ENCODE measurements around the gene PPM1D. TPM values are rescaled to one million over a fixed set of nuclear protein-coding genes. Genes with fewer than 3 reads are reported as not detected.

PPM1D gene
- total and polyA plus RNA-seq, 2 of the 13 experiments (the other 11 are each of a cell fraction or from before 2014, with no cell fraction given): 8.0 to 26.2 TPM

DNA sequence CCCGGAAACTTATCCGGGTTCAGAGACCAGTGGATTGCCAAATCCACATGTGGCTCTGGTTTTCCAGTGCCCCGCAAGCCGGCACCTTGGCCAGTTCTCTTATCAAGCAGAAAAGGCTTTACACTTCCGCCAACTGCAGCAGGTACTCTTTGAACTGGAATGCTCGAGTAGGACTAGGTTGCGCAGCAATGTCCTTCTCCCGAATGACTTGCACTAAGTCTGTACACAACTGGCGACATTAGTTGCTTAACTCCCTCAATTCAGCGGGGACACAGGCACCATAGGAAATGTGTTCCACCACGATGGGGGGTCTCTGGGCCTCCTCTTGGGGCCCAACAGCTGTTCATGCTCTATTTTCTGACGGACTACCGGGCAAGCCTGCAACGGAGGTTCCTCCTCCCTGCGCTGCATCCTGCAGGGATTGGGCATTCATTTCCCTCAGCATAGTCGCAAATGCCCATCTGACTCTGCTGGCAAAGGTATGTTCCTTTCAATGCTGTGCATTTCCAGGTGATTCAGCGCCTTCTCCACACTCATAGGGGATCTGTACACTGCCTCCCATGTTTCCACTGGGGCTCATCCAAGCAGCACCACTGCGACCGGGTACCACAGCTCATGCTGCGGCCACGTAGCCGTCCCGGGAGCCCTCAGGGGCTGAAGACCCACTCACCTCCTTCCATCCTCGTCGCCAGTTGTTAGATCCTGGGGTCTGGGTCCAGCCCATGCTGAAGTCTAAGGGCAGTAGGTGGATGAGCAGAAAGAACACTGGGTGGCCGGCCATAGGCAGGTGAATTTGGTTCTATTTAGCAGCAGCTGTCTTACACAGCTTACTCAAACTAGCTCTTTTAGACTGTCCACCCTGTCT, 39.8 kb upstream of the PPM1D start (continued):
- TF ChIP-seq ZNF776 (CRISPR knock-in tag; IDR thresholded peaks at IDR 0.05) (peak; percentile 28; the same call in 1 of the 2 replicates), RARA (CRISPR knock-in tag; IDR thresholded peaks at IDR 0.05) (peak; percentile 45; the same call in 1 of the 2 replicates), SMC3 (IDR thresholded peaks at IDR 0.05; ENCODE audit: low read length) (peak; percentile 36; the same call in 1 of the 2 replicates), ZNF317 (CRISPR knock-in tag; IDR thresholded peaks at IDR 0.05) (peak; percentile 72; the same call in 1 of the 2 replicates), PCBP2 (optimal IDR thresholded peaks at IDR 0.05; ENCODE audit: low read depth, low read length, poor library complexity, severe bottlenecking) (no peak), SALL2 (CRISPR knock-in tag; IDR thresholded peaks at IDR 0.05) (0 out of 2 replicates have a peak, but pooled peaks have one; percentile 51), KDM1A (CRISPR knock-in tag; IDR thresholded peaks at IDR 0.05) (peak; percentile 62; the same call in 1 of the 2 replicates), ZNF567 (CRISPR knock-in tag; IDR thresholded peaks at IDR 0.05; ENCODE audit: borderline replicate concordance) (peak; percentile 44), ZNF138 (CRISPR knock-in tag; IDR thresholded peaks at IDR 0.05; ENCODE audit: low read depth) (no peak), ZKSCAN5 (CRISPR knock-in tag; IDR thresholded peaks at IDR 0.05) (0 out of 2 replicates have a peak, but pooled peaks have one; percentile 21)
- TF ChIP-seq, protein P1, sequence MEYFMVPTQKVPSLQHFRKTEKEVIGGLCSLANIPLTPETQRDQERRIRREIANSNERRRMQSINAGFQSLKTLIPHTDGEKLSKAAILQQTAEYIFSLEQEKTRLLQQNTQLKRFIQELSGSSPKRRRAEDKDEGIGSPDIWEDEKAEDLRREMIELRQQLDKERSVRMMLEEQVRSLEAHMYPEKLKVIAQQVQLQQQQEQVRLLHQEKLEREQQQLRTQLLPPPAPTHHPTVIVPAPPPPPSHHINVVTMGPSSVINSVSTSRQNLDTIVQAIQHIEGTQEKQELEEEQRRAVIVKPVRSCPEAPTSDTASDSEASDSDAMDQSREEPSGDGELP (IDR thresholded peaks at IDR 0.05; ENCODE audit: borderline replicate concordance, low read depth): peak; percentile 78; the same call in 1 of the 2 replicates
- TF ChIP-seq, protein P2, sequence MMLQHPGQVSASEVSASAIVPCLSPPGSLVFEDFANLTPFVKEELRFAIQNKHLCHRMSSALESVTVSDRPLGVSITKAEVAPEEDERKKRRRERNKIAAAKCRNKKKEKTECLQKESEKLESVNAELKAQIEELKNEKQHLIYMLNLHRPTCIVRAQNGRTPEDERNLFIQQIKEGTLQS (CRISPR knock-in tag; IDR thresholded peaks at IDR 0.05): no peak
- TF ChIP-seq, protein P3, sequence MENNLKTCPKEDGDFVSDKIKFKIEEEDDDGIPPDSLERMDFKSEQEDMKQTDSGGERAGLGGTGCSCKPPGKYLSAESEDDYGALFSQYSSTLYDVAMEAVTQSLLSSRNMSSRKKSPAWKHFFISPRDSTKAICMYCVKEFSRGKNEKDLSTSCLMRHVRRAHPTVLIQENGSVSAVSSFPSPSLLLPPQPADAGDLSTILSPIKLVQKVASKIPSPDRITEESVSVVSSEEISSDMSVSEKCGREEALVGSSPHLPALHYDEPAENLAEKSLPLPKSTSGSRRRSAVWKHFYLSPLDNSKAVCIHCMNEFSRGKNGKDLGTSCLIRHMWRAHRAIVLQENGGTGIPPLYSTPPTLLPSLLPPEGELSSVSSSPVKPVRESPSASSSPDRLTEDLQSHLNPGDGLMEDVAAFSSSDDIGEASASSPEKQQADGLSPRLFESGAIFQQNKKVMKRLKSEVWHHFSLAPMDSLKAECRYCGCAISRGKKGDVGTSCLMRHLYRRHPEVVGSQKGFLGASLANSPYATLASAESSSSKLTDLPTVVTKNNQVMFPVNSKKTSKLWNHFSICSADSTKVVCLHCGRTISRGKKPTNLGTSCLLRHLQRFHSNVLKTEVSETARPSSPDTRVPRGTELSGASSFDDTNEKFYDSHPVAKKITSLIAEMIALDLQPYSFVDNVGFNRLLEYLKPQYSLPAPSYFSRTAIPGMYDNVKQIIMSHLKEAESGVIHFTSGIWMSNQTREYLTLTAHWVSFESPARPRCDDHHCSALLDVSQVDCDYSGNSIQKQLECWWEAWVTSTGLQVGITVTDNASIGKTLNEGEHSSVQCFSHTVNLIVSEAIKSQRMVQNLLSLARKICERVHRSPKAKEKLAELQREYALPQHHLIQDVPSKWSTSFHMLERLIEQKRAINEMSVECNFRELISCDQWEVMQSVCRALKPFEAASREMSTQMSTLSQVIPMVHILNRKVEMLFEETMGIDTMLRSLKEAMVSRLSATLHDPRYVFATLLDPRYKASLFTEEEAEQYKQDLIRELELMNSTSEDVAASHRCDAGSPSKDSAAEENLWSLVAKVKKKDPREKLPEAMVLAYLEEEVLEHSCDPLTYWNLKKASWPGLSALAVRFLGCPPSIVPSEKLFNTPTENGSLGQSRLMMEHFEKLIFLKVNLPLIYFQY (CRISPR knock-in tag; IDR thresholded peaks at IDR 0.05; ENCODE audit: borderline replicate concordance): 0 out of 2 replicates have a peak, but pooled peaks have one; percentile 25
- TF ChIP-seq, protein P4, sequence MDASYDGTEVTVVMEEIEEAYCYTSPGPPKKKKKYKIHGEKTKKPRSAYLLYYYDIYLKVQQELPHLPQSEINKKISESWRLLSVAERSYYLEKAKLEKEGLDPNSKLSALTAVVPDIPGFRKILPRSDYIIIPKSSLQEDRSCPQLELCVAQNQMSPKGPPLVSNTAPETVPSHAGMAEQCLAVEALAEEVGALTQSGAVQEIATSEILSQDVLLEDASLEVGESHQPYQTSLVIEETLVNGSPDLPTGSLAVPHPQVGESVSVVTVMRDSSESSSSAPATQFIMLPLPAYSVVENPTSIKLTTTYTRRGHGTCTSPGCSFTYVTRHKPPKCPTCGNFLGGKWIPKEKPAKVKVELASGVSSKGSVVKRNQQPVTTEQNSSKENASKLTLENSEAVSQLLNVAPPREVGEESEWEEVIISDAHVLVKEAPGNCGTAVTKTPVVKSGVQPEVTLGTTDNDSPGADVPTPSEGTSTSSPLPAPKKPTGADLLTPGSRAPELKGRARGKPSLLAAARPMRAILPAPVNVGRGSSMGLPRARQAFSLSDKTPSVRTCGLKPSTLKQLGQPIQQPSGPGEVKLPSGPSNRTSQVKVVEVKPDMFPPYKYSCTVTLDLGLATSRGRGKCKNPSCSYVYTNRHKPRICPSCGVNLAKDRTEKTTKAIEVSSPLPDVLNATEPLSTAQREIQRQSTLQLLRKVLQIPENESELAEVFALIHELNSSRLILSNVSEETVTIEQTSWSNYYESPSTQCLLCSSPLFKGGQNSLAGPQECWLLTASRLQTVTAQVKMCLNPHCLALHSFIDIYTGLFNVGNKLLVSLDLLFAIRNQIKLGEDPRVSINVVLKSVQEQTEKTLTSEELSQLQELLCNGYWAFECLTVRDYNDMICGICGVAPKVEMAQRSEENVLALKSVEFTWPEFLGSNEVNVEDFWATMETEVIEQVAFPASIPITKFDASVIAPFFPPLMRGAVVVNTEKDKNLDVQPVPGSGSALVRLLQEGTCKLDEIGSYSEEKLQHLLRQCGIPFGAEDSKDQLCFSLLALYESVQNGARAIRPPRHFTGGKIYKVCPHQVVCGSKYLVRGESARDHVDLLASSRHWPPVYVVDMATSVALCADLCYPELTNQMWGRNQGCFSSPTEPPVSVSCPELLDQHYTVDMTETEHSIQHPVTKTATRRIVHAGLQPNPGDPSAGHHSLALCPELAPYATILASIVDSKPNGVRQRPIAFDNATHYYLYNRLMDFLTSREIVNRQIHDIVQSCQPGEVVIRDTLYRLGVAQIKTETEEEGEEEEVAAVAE (CRISPR knock-in tag; IDR thresholded peaks at IDR 0.05; ENCODE audit: borderline replicate concordance): 0 out of 2 replicates have a peak, but pooled peaks have one; percentile 40
- TF ChIP-seq, protein P5, sequence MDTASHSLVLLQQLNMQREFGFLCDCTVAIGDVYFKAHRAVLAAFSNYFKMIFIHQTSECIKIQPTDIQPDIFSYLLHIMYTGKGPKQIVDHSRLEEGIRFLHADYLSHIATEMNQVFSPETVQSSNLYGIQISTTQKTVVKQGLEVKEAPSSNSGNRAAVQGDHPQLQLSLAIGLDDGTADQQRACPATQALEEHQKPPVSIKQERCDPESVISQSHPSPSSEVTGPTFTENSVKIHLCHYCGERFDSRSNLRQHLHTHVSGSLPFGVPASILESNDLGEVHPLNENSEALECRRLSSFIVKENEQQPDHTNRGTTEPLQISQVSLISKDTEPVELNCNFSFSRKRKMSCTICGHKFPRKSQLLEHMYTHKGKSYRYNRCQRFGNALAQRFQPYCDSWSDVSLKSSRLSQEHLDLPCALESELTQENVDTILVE (CRISPR knock-in tag; IDR thresholded peaks at IDR 0.05): no peak

Measured in HepG2 (cell line).